ENCODE results near the gene REV3L. TPM values are rescaled to one million over a fixed set of nuclear protein-coding genes. Genes with fewer than 3 reads are reported as not detected.
A peak's percentile ranks its signal among the peaks of the same experiment; 100 is the strongest.

REV3L gene
- total RNA-seq, 1 donor, result 54.8 TPM

DNA sequence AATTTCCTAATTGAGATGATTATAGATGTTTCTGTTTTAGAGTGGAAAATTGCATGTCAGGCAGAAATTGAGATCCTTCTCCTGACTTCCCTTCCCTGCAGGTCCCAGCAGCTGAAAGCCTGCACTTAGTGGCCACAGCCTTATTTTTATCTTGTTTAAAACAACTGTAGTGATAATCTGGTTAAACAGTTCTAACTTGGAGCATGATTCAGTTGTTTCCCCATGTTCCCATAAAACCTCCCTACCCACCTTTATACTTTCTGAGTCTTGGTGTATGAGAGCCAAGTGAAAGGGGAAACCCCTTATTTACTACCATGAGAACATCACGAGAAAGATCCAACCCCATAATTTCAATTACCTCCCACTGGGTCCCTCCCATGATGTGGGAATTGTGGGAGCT lies 200.5 kb downstream of the REV3L start:
- H3K4me3 ChIP-seq (ENCODE audit: low read depth, low read length), result no peak overlapping the region
- TF ChIP-seq, protein P1, sequence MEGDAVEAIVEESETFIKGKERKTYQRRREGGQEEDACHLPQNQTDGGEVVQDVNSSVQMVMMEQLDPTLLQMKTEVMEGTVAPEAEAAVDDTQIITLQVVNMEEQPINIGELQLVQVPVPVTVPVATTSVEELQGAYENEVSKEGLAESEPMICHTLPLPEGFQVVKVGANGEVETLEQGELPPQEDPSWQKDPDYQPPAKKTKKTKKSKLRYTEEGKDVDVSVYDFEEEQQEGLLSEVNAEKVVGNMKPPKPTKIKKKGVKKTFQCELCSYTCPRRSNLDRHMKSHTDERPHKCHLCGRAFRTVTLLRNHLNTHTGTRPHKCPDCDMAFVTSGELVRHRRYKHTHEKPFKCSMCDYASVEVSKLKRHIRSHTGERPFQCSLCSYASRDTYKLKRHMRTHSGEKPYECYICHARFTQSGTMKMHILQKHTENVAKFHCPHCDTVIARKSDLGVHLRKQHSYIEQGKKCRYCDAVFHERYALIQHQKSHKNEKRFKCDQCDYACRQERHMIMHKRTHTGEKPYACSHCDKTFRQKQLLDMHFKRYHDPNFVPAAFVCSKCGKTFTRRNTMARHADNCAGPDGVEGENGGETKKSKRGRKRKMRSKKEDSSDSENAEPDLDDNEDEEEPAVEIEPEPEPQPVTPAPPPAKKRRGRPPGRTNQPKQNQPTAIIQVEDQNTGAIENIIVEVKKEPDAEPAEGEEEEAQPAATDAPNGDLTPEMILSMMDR (IDR thresholded peaks at IDR 0.05; ENCODE audit: insufficient read depth, low read depth, low read length), result no peak
- DNase-seq (ENCODE audit: low read depth), result no peak

DNA sequence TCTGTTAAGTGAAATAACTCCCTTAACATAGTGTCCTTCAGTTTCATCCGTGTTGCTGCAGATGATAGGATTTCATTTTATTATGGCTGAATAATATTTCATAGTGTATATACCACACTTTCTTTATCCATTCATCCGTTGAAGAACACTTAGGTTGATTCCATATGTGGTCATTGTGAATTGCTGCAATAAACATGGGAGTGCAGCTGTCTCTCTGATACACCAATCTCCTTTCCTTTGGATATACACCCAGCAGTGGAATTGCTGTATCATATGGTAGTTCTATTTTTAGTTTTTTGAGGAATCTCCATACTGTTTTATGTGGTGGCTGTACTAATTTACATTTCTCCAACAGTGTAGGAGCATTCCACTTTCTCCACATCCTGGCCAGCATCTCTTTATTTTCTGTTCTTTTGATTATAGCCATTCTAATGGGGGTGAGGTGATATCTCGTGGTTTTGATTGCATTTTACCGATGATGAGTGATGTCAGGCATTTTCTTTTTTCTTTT lies 202.5 kb downstream of the REV3L start:
- H3K4me3 ChIP-seq (ENCODE audit: low read depth, low read length), result no peak overlapping the region
- TF ChIP-seq, protein P1 (IDR thresholded peaks at IDR 0.05; ENCODE audit: insufficient read depth, low read depth, low read length), result no peak
- DNase-seq (ENCODE audit: low read depth), result no peak

DNA sequence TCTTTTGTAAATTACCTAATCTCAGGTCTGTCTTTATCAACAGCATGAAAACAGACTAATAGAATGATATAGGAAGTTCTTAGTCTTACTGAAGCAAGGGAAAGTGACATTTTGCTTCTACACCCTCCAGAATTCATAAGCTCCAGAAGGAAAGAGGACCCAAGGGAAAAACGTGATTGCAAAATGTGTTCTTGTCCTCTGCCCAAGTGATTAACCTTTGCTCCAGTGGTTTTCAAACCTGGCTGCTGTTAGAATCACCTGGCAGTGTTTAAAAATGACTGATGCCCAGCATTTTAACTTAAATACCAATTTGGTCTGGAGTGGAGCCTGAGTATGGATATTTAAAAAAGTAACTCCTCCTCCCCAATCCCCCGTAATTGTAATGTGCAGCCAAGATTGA lies 204.3 kb downstream of the REV3L start:
- no peak for DNase-seq (ENCODE audit: low read depth)
- TF ChIP-seq, protein P1 (IDR thresholded peaks at IDR 0.05; ENCODE audit: insufficient read depth, low read depth, low read length), result no peak
- no peak overlapping the region for H3K4me3 ChIP-seq (ENCODE audit: low read depth, low read length)

DNA sequence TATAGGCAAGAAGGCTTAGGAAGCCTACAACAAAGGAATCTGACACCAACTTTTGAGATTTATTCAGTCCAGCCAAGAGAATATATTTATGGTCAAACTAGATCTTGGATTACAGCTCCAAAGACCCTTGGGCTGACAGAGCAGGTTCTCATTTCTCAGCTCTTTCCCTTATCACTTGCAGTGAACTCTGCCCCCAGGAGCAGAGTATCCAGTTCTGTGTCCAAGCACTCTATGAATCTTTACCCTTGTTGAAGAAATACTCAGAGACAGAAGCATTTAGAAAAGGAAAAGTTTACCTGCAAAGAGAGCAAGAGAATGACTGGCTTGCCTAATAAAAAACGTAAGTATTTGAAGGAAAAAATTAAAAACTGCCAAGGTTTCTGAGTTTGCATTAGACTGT lies 205.2 kb downstream of the REV3L start:
- DNase-seq (ENCODE audit: low read depth), result no peak
- H3K4me3 ChIP-seq (ENCODE audit: low read depth, low read length), result no peak overlapping the region
- TF ChIP-seq, protein P1 (IDR thresholded peaks at IDR 0.05; ENCODE audit: insufficient read depth, low read depth, low read length), result no peak

DNA sequence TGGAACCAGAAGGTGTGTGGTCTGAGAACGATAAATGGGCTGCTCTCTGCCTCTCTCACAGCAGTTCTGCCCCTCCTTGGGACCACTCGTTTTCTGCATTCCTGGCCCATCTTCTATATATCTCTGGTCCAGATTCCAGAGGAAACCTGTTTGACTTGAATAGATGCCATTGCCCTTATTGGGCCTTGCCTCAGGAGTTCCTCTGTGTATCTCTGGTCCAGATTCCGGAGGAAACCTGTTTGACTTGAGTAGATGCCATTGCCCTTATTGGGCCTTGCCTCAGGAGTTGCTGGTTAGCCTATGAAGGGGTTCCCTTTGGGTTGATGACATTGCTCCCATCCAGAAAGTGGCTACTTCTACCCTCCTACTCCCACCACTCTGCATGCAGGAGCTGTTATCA lies 206.3 kb downstream of the REV3L start:
- no peak for DNase-seq (ENCODE audit: low read depth)
- TF ChIP-seq, protein P1 (IDR thresholded peaks at IDR 0.05; ENCODE audit: insufficient read depth, low read depth, low read length), result no peak
- H3K4me3 ChIP-seq (ENCODE audit: low read depth, low read length), result no peak overlapping the region

DNA sequence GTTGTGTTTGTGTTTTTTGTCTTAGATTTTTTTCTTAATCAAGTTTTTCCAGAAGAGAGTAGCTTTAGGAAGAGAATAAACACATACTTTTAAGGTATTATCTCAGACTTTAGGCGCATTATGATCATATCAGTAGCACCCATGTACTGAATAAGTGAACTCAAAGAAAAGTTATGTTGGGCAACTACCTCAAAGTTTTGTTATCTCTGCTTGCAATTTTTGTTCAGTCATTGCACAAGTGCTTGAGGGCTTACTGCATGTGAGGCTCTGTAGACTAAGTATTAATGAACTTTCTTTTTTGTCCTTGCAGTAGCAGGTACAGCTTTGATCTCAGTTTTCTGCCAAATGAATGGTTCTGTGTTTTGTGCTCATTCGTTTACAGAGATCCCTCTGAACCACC lies 206.7 kb downstream of the REV3L start:
- TF ChIP-seq, protein P1 (IDR thresholded peaks at IDR 0.05; ENCODE audit: insufficient read depth, low read depth, low read length), result no peak

DNA sequence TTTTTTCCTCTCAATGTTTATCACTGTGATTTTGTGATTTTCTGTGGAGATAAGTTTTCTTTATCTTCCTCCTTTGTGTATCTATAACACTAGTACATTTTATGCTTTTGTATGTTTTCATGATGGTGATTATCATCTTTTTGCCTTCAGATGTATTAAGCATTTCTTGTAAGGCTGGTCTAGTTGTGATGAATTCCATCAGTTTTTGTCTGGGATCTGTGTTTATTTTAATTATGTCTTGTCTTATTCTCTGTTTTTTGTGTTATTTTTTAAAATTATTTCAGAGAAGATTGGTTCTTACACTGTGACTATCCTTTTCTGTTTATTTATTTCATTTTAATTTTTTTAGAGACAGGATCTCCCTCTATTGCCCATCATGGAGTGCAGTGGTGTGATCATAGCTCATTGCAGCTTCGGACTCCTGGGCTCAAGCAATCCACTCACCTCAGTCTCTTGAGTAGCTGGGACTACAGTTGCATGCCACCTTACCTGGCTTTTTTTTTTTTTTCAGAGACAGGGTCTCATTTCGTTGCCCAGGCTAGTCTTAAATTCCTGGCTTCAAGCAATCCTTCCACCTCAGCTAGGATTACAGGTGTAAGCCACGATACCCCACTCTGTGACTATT lies 208.3 kb downstream of the REV3L start:
- H3K4me3 ChIP-seq (ENCODE audit: low read depth, low read length), result no peak overlapping the region
- DNase-seq (ENCODE audit: low read depth), result no peak
- TF ChIP-seq, protein P1 (IDR thresholded peaks at IDR 0.05; ENCODE audit: insufficient read depth, low read depth, low read length), result no peak

More for the DNA sequence above, 206.7 kb downstream of the REV3L start:
- DNase-seq (ENCODE audit: low read depth), result peak; percentile 53
- no peak overlapping the region for H3K4me3 ChIP-seq (ENCODE audit: low read depth, low read length)
